ENCODE measurements around the gene HTR7. TPM values are rescaled to one million over a fixed set of nuclear protein-coding genes. Genes with fewer than 3 reads are reported as not detected.

The HTR7 gene
- total and polyA plus RNA-seq, 9 of the 15 experiments (the other 6 are each of a cell fraction or from before 2014, with no cell fraction given) = 0.07 to 0.33 (median 0.18) TPM

DNA sequence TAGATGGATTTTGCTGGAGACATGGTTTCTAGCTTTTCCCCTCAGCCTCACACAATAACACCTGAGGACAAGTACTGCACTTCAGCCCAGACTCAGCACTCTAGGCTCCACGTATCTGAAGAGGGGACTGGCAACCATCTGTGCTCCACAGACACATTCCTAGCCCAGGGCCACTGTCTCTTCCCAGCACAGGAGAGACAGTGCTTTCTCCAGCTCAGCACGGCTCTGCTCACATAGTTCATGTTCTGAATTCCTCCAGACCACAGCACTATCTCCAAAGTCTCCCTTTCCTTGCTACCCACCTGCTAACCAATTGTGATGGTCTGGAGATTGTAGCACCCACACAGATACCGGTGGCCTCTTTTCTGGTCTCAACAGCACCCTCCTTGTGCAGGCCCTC is 114.5 kb downstream of the HTR7 start:
- Histone ChIP-seq H3K27ac (ENCODE audit: extremely low read depth, low read depth, low read length) (no peak overlapping the region), H2AFZ (ENCODE audit: low read depth, low read length) (no peak overlapping the region), H3K27me3 (ENCODE audit: control insufficient read depth in 2 of 2, insufficient read depth in 2 of 2, low read length in 2 of 2) (no peaks in the 10 kb centered on the region), H3K9me3 (replicated peaks; ENCODE audit: control insufficient read depth, insufficient read depth, low read depth, low read length) (no peaks in the 10 kb centered on the region), H3K4me3 (no peak overlapping the region), H3K4me1 (replicated peaks in 1 of 2; ENCODE audit: control insufficient read depth in 2 of 2, insufficient read depth in 2 of 2, low read length in 2 of 2) (no peaks in the 10 kb centered on the region), H4K20me1 (replicated peaks; ENCODE audit: control insufficient read depth, insufficient read depth, low read length) (no peaks in the 10 kb centered on the region), H3K4me2 (ENCODE audit: insufficient read depth, low read length) (no peak overlapping the region), H3K9ac (ENCODE audit: insufficient read depth in 1 of 2, low read depth in 2 of 2, low read length in 2 of 2) (no peak overlapping the region), H3K9me1 (ENCODE audit: control insufficient read depth, insufficient read depth, low read length) (no peaks in the 10 kb centered on the region), H3K79me2 (ENCODE audit: control insufficient read depth, insufficient read depth, low read length) (no peaks in the 10 kb centered on the region), H3K36me3 (ENCODE audit: control insufficient read depth, insufficient read depth, low read length) (no peaks in the 10 kb centered on the region)
- ATAC-seq = no peak
- 0% methylated on average over 2 of the region's 3 CpGs for WGBS (ENCODE audit: insufficient coverage, low coverage, missing lambda C conversion rate)
- in situ Hi-C loops (cut with MboI) = no loop called here
- FAIRE-seq = no peak
- DNase-seq (ENCODE audit: extremely low read depth in 1 of 4, low spot score in 3 of 4) = no peak
- BruUV-seq (replicated peaks) = no TSS peak
- TF ChIP-seq STAT5A (IDR thresholded peaks at IDR 0.05; ENCODE audit: borderline replicate concordance, low read length) (no peak), ILK (tag; IDR thresholded peaks at IDR 0.05; ENCODE audit: borderline replicate concordance, low read depth) (no peak), SMAD2 (IDR thresholded peaks at IDR 0.05; ENCODE audit: low read depth, low read length) (no peak), POLR3G (IDR thresholded peaks at IDR 0.05; ENCODE audit: extremely low read depth, insufficient read length, insufficient replicate concordance) (no peak), DPF2 (IDR thresholded peaks at IDR 0.05) (no peak)
- TF ChIP-seq, protein P1, sequence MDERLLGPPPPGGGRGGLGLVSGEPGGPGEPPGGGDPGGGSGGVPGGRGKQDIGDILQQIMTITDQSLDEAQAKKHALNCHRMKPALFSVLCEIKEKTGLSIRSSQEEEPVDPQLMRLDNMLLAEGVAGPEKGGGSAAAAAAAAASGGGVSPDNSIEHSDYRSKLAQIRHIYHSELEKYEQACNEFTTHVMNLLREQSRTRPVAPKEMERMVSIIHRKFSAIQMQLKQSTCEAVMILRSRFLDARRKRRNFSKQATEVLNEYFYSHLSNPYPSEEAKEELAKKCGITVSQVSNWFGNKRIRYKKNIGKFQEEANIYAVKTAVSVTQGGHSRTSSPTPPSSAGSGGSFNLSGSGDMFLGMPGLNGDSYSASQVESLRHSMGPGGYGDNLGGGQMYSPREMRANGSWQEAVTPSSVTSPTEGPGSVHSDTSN (CRISPR knock-in tag; IDR thresholded peaks at IDR 0.05; ENCODE audit: low read depth) = no peak
- TF ChIP-seq, protein P1 (tag; conservative IDR thresholded peaks at IDR 0.05; ENCODE audit: low read depth) = no peak
- ChIA-PET CTCF (ENCODE audit: low intra/inter-chr PET ratio) (no interaction called here), POLR2A (no interaction called here)
- intact Hi-C loops (cut with micrococcal nuclease) = loop anchor here (10.0 kb wide), 1 partner anchor 948 kb away; no protein-coding TSS in a partner anchor

Measured in K562 (cell line).